Activated CD4-positive, CD25-positive, alpha-beta regulatory T cell treated with anti-CD3 and anti-CD28 coated beads, Interleukin-2, amount 50 U/mL, for 24 hours (primary cell): ENCODE measurements around the gene NPHS1.
"Not testable (repeated sequence)": the region's sequence is repeated elsewhere in the genome, so short reads cannot be mapped to it uniquely, and the experiment has no call there.

Experiments
- ATAC-seq, 2 donors: fragments of 150-1000 bp; cut with Tn5 transposase; one replicate each; pipeline ENCODE4 v1.10.0; 2021; ENCODE audit warnings: mild to moderate bottlenecking in 1 of 2, moderate library complexity in 1 of 2

NPHS1 gene

GRCh38 chr19:35811317-35812219 lies 40.7 kb downstream of the NPHS1 start:
- no peak for ATAC-seq

- no peak for ATAC-seq
These were observed 44.7 kb downstream of the NPHS1 start for GRCh38 chr19:35807633-35808032.

DNA sequence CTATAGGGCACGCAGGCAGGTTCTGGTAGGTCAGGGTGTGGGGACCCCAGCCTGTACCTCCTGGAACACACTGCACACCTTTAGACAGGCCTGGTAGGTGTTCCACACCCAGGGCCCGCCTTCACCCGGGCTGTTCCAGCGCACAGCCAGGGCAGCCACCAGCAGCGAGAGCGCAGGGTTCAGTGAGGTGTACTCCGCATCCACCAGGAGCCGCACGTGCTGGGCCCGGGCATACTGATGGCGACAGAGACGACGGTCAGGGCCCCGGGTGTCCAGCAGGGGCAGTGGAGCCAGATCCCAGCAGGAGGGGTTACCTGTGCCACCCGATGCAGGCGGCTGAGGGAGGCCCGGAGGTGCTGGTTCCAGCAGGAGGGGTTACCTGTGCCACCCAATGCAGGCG lies 45.7 kb downstream of the NPHS1 start:
- ATAC-seq = no peak

GRCh38 chr19:35805526-35806102 lies 46.7 kb downstream of the NPHS1 start:
- no peak for ATAC-seq

GRCh38 chr19:35801828-35802227 lies 50.5 kb downstream of the NPHS1 start:
- no peak for ATAC-seq

DNA sequence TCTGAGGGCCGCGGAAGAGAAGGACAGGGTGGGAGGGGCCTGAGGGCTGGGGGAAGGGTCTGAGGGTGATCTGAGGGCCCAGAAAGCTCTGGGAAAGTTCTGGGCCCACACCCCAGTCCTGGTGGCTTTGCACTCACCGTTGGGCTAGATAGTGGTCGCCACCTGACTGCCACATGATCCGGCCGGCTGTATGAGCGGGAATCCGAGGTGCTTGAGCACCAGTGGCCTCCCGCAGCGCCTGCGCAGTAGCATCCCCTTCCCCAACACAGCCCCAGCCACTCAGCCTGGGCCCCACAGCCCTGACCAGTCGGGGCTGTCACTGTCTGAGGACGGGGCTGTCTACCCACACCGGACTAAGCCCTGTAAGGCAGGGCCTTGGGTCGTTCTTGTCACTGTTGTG lies 54.6 kb downstream of the NPHS1 start:
- ATAC-seq = no peak

DNA sequence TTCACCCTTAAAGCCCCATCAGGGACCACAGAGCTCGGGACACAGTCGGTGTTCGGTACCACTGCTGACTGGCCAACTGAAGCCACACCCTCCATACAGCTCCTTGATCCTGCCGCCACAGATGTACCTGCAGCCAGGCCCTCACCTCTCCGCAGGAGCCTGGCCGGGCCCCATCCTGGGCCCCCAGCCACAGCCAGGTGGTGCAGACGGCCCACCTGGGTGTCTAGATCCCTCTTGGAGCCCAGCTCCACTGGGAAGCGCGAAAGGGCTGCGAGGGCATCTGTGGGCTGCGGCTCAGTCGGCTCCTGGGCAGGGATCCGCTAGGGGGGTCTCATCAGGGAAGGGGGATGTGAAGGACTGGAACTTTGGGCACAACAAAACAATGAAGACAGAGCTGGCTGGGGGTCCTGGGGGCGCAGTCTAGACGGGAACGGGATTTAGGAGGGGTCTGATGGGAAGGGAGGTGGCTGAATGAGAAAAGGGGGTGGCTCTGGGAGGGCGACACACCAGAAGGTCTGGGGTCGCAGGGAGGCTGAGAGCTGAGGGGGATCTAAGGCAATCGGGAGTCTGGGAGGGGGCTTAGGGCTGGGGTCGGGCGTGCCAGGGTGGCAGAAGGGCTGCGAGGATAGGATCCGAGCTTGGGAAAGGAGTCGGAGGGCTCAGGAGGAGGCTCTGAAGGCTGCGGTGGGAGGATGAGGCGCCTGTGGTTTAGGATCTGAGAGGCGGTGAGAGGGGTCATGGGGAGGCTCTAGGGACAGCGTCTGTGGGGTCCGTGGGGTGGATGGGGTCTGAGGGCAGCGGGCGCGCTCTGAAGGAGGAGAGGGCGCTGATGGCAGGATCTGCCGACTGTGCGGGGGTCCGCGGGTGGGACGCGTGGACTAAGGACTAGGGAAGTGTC lies 55.4 kb downstream of the NPHS1 start:
- ATAC-seq = no peak

GRCh38 chr19:35795564-35795963 lies 56.7 kb downstream of the NPHS1 start:
- ATAC-seq = not testable (repeated sequence)

DNA sequence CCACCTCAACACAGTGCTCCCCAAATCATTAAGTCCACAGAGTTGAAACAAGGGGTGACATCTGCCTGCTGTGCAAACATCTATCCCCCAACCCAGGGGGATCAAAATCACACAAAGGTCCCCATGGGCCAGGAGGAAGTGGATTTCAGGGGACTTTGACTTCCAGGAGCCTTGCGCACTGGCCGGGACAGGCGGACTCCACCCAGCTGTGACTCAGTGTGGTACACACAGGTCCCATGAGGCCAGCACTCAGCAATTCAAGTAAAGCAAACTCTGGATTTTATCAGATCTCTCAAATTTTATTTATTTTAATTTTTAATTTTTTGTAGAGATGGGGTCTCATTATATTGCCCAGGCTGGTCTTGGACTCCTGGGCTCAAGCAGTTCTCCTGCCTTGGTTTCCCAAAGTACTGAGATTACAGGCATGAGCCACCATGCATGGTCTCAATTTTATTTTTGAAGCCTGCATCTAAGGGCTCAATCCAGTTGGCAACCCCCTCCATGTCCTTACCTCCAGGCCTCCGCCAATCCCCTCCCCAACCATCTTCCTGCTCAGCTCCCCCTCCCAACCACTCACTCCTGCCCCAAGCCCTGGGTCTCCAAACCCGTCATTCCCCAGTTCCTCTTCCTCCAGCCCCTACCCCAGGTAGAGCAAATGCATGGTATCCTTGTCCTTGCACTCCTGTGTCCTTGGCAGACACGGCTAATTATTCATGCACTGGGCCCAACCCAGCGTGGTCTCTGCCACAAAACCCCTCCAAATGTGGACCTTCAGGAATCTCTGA lies 58.7 kb downstream of the NPHS1 start:
- ATAC-seq = no peak

GRCh38 chr19:35792888-35793287 lies 59.4 kb downstream of the NPHS1 start:
- ATAC-seq = no peak

- ATAC-seq = no peak
These were observed 60.0 kb downstream of the NPHS1 start for GRCh38 chr19:35792312-35792711.

- ATAC-seq = no peak
These were observed 60.5 kb downstream of the NPHS1 start for GRCh38 chr19:35791814-35792279.

GRCh38 chr19:35790981-35791813 lies 61.1 kb downstream of the NPHS1 start:
- ATAC-seq = peak in 1 of 2 donors; percentile 33

GRCh38 chr19:35789978-35790944 lies 62.0 kb downstream of the NPHS1 start:
- ATAC-seq = no peak

- no peak for ATAC-seq
These were observed 62.9 kb downstream of the NPHS1 start for GRCh38 chr19:35789195-35789977.

DNA sequence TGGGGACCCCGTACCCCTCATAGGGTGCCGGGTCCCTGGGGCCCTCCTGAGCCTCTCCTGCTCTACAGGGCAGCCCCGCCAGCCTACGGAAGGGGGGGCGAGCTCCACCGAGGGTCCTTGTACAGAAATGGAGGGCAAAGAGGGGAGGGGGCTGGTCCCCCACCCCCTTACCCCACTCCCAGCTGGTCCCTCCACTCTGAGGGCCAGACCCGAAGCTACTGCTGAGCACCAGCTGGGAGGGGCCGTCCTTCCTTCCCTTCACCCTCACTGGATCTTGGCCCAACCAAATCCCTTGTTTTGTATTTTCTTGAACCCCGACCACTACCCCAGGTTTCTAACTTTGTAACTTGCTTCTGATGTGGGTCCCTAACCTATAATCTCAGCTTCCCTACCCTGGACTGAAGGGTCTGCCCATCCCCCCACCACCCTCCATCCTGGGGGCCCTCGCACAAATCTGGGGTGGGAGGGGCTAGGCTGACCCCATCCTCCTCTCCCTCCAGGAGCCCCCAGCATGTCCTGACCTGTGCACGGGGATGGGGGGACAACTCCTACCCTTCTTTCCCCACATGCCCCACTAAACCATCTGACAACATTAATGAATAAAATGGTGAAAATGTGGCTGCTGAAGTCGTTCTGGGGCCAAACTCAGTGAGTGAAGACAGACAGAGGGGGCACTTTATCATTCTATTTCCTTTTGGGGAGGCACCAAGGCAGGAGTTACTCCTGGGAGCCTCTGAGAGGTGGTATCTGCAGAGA lies 63.9 kb downstream of the NPHS1 start:
- no peak for ATAC-seq

- ATAC-seq = no peak
These were observed 65.0 kb downstream of the NPHS1 start for GRCh38 chr19:35787227-35787799.
